Loucy (cell line): ENCODE measurements around the gene KAT6B.

Experiments
- EZH2phosphoT487 ChIP-seq: fragments of 200-600 bp; IDR thresholded peaks from 2 replicates; pipeline ENCODE4 v1.6.1; 2018; ENCODE audit warnings: antibody characterized with exemption, mild to moderate bottlenecking, moderate library complexity, borderline replicate concordance
- TF ChIP-seq, protein P1 (sequence below): fragments of 200-600 bp; sonication (generic); conservative IDR thresholded peaks from 2 replicates; pipeline ENCODE4 v1.5.1; 2014; ENCODE audit warnings: mild to moderate bottlenecking, antibody characterized with exemption, low read length

DNA sequence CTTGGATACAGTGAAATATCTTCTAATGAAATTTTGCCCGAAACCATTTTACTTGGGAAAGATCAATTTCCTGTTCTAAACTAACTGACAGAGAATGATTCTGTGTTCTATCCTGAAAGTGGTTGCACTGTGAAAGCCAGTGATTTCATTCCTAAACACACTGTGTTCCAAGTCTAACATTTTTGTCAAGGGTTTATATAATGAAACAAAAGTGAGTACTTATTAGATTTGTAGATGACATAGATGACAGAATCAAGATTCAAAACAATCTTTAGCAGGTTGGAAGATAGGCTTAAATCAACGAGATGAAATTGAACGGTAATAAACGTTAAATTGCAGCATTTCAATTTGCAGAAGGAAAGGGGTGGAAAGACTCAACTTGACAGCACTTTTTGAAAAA, 13.3 kb downstream of the KAT6B start:
- TF ChIP-seq, protein P1, sequence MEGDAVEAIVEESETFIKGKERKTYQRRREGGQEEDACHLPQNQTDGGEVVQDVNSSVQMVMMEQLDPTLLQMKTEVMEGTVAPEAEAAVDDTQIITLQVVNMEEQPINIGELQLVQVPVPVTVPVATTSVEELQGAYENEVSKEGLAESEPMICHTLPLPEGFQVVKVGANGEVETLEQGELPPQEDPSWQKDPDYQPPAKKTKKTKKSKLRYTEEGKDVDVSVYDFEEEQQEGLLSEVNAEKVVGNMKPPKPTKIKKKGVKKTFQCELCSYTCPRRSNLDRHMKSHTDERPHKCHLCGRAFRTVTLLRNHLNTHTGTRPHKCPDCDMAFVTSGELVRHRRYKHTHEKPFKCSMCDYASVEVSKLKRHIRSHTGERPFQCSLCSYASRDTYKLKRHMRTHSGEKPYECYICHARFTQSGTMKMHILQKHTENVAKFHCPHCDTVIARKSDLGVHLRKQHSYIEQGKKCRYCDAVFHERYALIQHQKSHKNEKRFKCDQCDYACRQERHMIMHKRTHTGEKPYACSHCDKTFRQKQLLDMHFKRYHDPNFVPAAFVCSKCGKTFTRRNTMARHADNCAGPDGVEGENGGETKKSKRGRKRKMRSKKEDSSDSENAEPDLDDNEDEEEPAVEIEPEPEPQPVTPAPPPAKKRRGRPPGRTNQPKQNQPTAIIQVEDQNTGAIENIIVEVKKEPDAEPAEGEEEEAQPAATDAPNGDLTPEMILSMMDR = no peak
- TF ChIP-seq EZH2phosphoT487 = no peak
